Keratinocyte (primary cell): ENCODE results near the gene SARS2. TPM values are rescaled to one million over a fixed set of nuclear protein-coding genes. Genes with fewer than 3 reads are reported as not detected.
"Not testable (repeated sequence)": the region's sequence is repeated elsewhere in the genome, so short reads cannot be mapped to it uniquely, and the experiment has no call there.

ENCODE experiments used
- DNase-seq: peaks from one replicate; pipeline ENCODE4 v3.0.0-alpha.2; 2011; ENCODE audit warnings: low read depth, missing footprints, low spot score
- FAIRE-seq: peaks from 2 replicates; lab custom pipeline; 2011; peaks lifted over from hg19 to GRCh38; lab: Jason Lieb, UNC
- H2AFZ ChIP-seq: 2 replicates; pipeline ENCODE4 v1.6.0; 2012; ENCODE audit warnings: low read length, control low read depth, inconsistent platforms; ENCODE audit not compliant: control insufficient read depth
- H3K27ac ChIP-seq: 2 replicates; pipeline ENCODE4 v1.5.1; 2011; ENCODE audit warnings: low read length; ENCODE audit not compliant: control insufficient read depth, insufficient read depth
- H3K27me3 ChIP-seq: 3 replicates; pipeline ENCODE4 v1.6.0; 2011; ENCODE audit warnings: low read length; ENCODE audit not compliant: control insufficient read depth, insufficient read depth; ENCODE audit errors: extremely low read depth
- H3K36me3 ChIP-seq, 2 experiments: 2 replicates in 1 of 2; 3 replicates in 1 of 2; pipeline ENCODE4 v1.5.1; 2011; ENCODE audit warnings: low read length in 2 of 2, mild to moderate bottlenecking in 1 of 2; ENCODE audit not compliant: control insufficient read depth in 2 of 2, insufficient read depth in 2 of 2; ENCODE audit errors: extremely low read depth in 1 of 2
- H3K4me1 ChIP-seq: 3 replicates; pipeline ENCODE4 v1.5.1; 2011; ENCODE audit warnings: low read length; ENCODE audit not compliant: control insufficient read depth, insufficient read depth; ENCODE audit errors: extremely low read depth
- H3K4me2 ChIP-seq: 3 replicates; pipeline ENCODE4 v1.6.0; 2011; ENCODE audit warnings: low read depth, low read length; ENCODE audit not compliant: control insufficient read depth, insufficient read depth; ENCODE audit errors: extremely low read depth
- H3K4me3 ChIP-seq, 3 experiments: fragments of 200-600 bp in 1 of 3; sonication (generic) in 1 of 3; 2 replicates in 2 of 3; 3 replicates in 1 of 3; pipeline ENCODE4 v1.5.1; 2011 to 2016; ENCODE audit warnings: low read length in 3 of 3, mild to moderate bottlenecking in 3 of 3, control low read depth in 2 of 3, inconsistent platforms in 1 of 3, low read depth in 1 of 3, mixed read lengths in 1 of 3, mixed run types in 1 of 3, moderate library complexity in 1 of 3; ENCODE audit not compliant: control insufficient read depth in 2 of 3, insufficient read depth in 2 of 3; ENCODE audit errors: extremely low read depth in 1 of 3
- H3K79me2 ChIP-seq: 2 replicates; pipeline ENCODE4 v1.6.0; 2012; ENCODE audit warnings: low read length; ENCODE audit not compliant: control insufficient read depth, insufficient read depth
- H3K9ac ChIP-seq: 3 replicates; pipeline ENCODE4 v1.6.0; 2011; ENCODE audit warnings: low read length; ENCODE audit not compliant: control insufficient read depth, insufficient read depth; ENCODE audit errors: extremely low read depth
- H3K9me1 ChIP-seq: 3 replicates; pipeline ENCODE4 v1.6.0; 2011; ENCODE audit warnings: low read length; ENCODE audit not compliant: control insufficient read depth, insufficient read depth; ENCODE audit errors: extremely low read depth
- H3K9me3 ChIP-seq: 2 replicates; pipeline ENCODE4 v1.5.1; 2012; ENCODE audit warnings: low read depth, low read length; ENCODE audit not compliant: control insufficient read depth
- H4K20me1 ChIP-seq: 3 replicates; pipeline ENCODE4 v1.6.0; 2011; ENCODE audit warnings: low read length; ENCODE audit not compliant: control insufficient read depth, insufficient read depth; ENCODE audit errors: extremely low read depth
- EZH2 ChIP-seq: IDR thresholded peaks from one replicate; pipeline ENCODE4 v1.6.1; 2012; ENCODE audit warnings: inconsistent platforms, mild to moderate bottlenecking, low read length, moderate library complexity
- dilution Hi-C: fragments of 300-500 bp; cut with MboI; formaldehyde crosslinking; loops from one replicate; pipeline ENCODE4 v1.7.0; 2020; ENCODE audit warnings: low sequenced_read_pairs; ENCODE audit not compliant: extremely low pct_ligation_motif_present
- polyA plus RNA-seq, 5 experiments: library from polyadenylated mRNA; depleted of rRNA in 3 of 5; stranded (reverse) in 3 of 5; stranded (forward) in 1 of 5; unstranded in 1 of 5; fragments of >200 nt; gene quantifications; 1 replicate in 1 of 5; 2 replicates in 3 of 5; 3 replicates in 1 of 5; pipeline versions ENCODE4 v1.2.1 to v1.2.3, GENCODE V29; 2011 to 2012; ENCODE audit warnings: missing spikeins in 2 of 5, low read depth in 1 of 5, low replicate concordance in 1 of 5
- TF ChIP-seq, protein P1 (sequence below), 3 experiments: IDR thresholded peaks in 1 of 3; conservative IDR thresholded peaks in 1 of 3; optimal IDR thresholded peaks in 1 of 3; 2 replicates in 2 of 3; 3 replicates in 1 of 3; pipeline versions ENCODE3 to v1.5.1; 2011; ENCODE audit warnings: low read length in 3 of 3, mild to moderate bottlenecking in 3 of 3, moderate library complexity in 2 of 3, control low read depth in 1 of 3, inconsistent platforms in 1 of 3; ENCODE audit not compliant: insufficient read depth in 2 of 3; ENCODE audit errors: extremely low read depth in 1 of 3

The SARS2 gene
- polyA plus RNA-seq, 1 donor (not counting 4 experiments of a cell fraction or from before 2014, with no cell fraction given), result 13.9 TPM

DNA sequence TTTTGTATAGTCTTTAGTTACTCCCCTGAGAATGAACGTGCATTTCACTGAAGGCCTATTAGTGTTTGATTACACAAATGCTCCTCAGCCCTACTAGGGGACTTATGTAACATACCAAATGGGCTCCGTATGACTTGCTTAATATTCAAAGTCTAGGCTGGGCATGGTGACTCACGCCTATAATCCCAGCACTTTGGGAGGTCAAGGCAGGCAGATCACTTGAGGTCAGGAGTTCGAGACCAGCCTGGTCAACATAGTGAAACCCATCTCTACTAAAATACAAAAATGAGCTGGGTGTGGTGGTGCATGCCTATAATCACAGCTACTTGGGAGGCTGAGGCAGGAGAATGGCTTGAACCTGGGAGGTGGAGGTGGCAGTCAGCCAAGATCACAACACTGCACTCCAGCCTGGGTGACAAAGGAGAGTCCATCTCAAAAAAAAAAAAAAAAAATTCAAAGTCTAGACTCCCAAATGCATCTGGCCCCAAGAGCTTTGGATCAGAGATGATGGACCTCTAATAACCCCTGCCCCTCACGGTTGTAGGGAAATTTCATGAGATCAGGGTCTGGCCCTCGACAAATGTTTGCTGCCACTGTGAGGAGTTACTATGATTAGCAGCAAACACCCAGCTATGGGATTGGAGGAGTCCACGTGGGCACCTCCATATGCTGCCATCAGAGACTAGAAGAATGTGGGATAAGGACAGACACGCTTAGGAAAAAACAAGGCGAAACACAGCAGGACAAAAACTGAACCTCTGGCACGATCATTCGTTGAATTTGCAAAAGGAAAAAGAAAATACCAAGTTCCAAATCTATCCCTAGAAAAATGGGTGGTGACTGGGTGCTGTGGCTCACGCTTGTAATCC is 40.3 kb upstream of the SARS2 start:
- no peak overlapping the region for H3K4me2 ChIP-seq
- H3K79me2 ChIP-seq, result no peaks in the 10 kb centered on the region
- H3K9me3 ChIP-seq, result no peaks in the 10 kb centered on the region
- no peaks in the 10 kb centered on the region for H3K27me3 ChIP-seq
- H3K9ac ChIP-seq, result no peak overlapping the region
- no peak overlapping the region for H3K4me3 ChIP-seq
- TF ChIP-seq, protein P1, sequence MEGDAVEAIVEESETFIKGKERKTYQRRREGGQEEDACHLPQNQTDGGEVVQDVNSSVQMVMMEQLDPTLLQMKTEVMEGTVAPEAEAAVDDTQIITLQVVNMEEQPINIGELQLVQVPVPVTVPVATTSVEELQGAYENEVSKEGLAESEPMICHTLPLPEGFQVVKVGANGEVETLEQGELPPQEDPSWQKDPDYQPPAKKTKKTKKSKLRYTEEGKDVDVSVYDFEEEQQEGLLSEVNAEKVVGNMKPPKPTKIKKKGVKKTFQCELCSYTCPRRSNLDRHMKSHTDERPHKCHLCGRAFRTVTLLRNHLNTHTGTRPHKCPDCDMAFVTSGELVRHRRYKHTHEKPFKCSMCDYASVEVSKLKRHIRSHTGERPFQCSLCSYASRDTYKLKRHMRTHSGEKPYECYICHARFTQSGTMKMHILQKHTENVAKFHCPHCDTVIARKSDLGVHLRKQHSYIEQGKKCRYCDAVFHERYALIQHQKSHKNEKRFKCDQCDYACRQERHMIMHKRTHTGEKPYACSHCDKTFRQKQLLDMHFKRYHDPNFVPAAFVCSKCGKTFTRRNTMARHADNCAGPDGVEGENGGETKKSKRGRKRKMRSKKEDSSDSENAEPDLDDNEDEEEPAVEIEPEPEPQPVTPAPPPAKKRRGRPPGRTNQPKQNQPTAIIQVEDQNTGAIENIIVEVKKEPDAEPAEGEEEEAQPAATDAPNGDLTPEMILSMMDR (optimal IDR thresholded peaks at IDR 0.05 in 1 of 3, IDR thresholded peaks at IDR 0.05 in 1 of 3, conservative IDR thresholded peaks at IDR 0.05 in 1 of 3; ENCODE audit: extremely low read depth in 1 of 3, insufficient read depth in 2 of 3, low read length in 3 of 3), result no peak
- no peak for TF ChIP-seq EZH2
- no peaks in the 10 kb centered on the region for H3K9me1 ChIP-seq
- H3K4me1 ChIP-seq, result peaks cover under 1% of the 10 kb centered on the region
- DNase-seq (no peak), FAIRE-seq (no peak)
- H3K27ac ChIP-seq, result no peak overlapping the region
- no peak overlapping the region for H2AFZ ChIP-seq
- H3K36me3 ChIP-seq, result no peaks in the 10 kb centered on the region
- dilution Hi-C loops, result no loop called here
- H4K20me1 ChIP-seq, result no peaks in the 10 kb centered on the region

GRCh38 chr19:38966149-38966548 is 35.6 kb upstream of the SARS2 start:
- H3K27ac ChIP-seq, H3K9me1 ChIP-seq, H3K79me2 ChIP-seq, H3K4me2 ChIP-seq, H3K4me3 ChIP-seq, dilution Hi-C loops, H3K4me1 ChIP-seq, FAIRE-seq, H2AFZ ChIP-seq, H3K9me3 ChIP-seq, H3K9ac ChIP-seq, H3K27me3 ChIP-seq, H4K20me1 ChIP-seq, H3K36me3 ChIP-seq, DNase-seq: not testable (repeated sequence)
